Cardiac septum (tissue), 1 donor: ENCODE measurements around the gene CA5A. TPM values are rescaled to one million over a fixed set of nuclear protein-coding genes. Genes with fewer than 3 reads are reported as not detected.

Experiments
- DNase-seq: peaks from one replicate; pipeline ENCODE4 v3.0.0-alpha.2; 2020; ENCODE audit warnings: low spot score
- intact Hi-C: fragments of 100-400 bp; cut with DNase I; formaldehyde crosslinking; loops from one replicate; pipeline ENCODE4 v1.14.0; 2022
- total RNA-seq: library from RNA; stranded (reverse); fragmentation: NEBNext Ultra II Directional; extraction: Animal tissue kit (Norgen Biotek cat#: 25700); gene quantifications from one replicate; pipeline ENCODE4 v1.2.1, GENCODE V29; 2021
- donor health status: DM: no; HTN: no; CAD: no.

CA5A gene
- total RNA-seq, 1 donor from 2014 or later, result not detected

GRCh38 chr16:87856791-87857228, 79.5 kb downstream of the CA5A start:
- DNase-seq, result no peak
- intact Hi-C loops, result no loop called here

GRCh38 chr16:87855852-87856715, 80.2 kb downstream of the CA5A start:
- DNase-seq, result peak; percentile 87
- intact Hi-C loops, result no loop called here

DNA sequence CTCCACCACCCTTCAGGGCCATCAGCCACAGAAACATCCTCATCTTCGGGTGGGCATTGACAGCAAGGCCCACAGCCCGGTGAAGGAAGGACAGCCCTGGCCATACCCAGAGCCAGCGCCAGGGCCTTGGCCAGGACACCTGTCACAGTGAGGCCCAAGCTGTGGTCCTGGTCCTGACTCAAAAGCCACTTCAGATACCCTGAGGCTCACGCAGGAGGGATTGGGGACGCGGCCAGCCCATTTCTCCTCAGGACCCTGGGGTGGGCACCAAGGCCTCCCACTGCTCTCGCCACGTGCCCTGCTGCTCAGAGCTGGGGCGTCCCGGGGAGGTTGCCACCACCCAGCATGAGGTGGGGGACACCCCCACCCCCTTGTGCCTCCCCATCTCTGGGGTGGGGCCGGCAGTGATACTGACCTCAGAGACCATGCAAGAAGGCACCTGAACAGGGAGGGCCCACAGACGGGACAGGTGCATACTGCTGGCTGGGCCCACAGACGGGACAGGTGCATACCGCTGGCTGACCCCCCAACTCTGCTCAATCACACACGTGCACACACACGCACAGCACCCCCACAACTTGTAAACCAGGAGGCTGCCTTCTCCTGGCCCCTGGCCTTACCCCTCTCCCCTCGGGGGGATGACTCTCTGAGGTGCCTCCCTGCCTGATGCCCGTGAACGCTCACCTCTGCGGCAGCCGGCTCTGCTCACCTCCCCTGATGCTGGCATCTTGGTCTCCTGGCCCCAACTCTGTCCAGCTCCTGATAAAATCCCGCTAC, 81.2 kb downstream of the CA5A start:
- intact Hi-C loops, result loop anchor here (5.0 kb wide), 2 partner anchors 52 to 73 kb away; no protein-coding TSS in a partner anchor
- DNase-seq, result no peak

DNA sequence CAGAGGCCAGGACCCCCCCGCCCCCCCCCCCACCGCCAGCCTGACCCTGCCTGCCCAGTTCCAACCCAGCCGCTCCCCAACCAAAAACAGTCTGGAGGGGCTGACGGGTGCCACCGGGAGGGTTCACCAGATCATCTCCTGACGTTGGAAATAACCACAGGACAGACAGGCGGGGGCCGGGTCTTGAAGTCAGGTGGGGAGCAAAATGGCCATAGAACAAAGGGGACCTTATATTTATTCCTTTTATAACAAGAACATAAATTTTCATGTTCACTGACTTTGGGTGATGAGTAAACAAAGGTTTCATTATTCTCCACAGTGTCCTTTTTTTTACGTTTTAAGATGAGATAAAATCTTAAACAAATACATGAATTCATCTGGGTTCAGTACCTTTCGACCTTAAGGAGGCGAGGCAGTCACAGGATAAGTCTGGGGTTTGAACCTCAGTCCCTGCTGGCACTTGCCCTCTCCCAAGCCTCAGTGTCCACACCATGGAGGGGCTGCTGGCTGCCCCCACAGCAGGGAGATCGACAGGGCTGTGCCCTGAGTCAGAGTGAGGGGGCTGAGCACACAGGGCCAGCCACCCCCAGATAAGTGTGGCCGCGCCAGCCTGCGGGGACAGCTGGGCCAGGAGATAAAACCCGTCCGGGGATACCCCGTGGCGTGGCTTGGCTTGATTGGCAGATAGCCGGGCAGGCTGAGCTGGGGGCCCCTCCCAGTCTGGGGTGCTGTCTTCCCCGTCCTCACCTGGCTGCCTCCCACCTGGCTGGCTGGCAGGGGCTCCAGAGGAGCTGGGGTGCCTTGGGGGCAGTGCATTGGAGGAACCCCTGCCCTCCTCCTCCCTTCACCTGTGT, 82.0 kb downstream of the CA5A start:
- no peak for DNase-seq
- intact Hi-C loops, result loop anchor here (5.0 kb wide), 2 partner anchors 53 to 72 kb away; no protein-coding TSS in a partner anchor

DNA sequence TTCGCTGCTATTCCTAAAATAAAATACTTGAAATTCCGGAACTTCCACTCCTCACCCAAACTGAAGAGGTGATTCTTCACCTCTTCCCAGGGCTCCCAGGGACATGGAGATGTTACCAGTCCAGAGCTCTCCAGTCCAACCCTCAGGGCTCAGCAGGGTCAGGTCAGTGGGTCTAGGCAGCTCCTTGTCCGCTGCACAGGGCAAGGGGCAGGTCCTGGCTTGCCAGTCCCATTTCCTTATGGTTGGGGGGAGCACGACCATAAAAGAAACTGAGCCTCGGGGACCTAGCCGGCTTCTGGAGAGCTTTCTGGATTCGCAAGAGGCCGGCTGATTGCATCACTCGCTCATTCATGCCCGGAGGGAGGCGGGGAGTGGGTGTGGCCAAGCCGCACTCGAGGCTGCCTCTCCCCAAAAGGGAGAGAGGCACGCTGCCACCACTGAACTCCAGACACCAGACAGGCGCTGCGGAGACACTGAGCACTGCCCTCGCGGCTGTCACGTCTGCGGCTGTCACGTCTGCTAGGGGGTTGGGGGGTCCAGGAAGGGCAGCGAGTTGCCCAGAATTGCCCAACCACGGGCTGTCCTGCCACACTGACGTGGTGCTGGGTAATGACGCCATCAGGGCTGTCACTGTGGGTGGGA, 82.8 kb downstream of the CA5A start:
- intact Hi-C loops, result loop anchor here (5.0 kb wide), 2 partner anchors 54 to 71 kb away; no protein-coding TSS in a partner anchor

DNA sequence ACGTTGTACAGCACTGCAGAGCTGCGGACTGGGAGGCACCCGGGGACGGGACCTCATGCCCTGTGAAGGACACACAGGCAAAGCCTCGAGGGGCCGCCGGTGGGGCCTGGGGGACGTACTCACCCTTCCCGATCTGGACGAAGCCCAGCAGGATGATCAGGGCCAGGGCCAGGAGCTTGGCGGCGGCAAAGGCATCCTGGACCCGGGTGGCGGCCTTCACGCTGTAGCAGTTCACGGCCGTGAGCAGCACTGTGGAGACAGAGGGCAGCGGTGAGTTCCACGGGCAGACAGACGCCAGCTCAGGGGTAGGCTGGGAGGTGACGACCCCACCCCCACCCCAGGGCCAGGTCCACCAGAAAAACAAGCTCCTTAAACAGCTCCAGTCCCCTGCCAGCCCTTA, 84.7 kb downstream of the CA5A start:
- no peak for DNase-seq
- intact Hi-C loops, result loop anchor here (5.0 kb wide), 2 partner anchors 56 to 69 kb away; no protein-coding TSS in a partner anchor

More for the DNA sequence above, 82.8 kb downstream of the CA5A start:
- DNase-seq, result peak; percentile 98

GRCh38 chr16:87851141-87851587, 85.2 kb downstream of the CA5A start:
- DNase-seq, result no peak
- intact Hi-C loops, result loop anchor here (5.0 kb wide), 2 partner anchors 56 to 69 kb away; no protein-coding TSS in a partner anchor

- peak; percentile 87 for DNase-seq
- intact Hi-C loops, result loop anchor here (5.0 kb wide), 2 partner anchors 57 to 68 kb away; no protein-coding TSS in a partner anchor
Measured at GRCh38 chr16:87850009-87851006, 86.0 kb downstream of the CA5A start.

- DNase-seq, result no peak
- intact Hi-C loops, result loop anchor here (1.0 to 5.0 kb wide), 3 partner anchors 22 to 67 kb away; no protein-coding TSS in a partner anchor
Measured at GRCh38 chr16:87849419-87850008, 86.8 kb downstream of the CA5A start.

GRCh38 chr16:87848676-87849345, 87.5 kb downstream of the CA5A start:
- intact Hi-C loops, result loop anchor here (1.0 kb wide), 1 partner anchor 22 kb away; no protein-coding TSS in a partner anchor
- no peak for DNase-seq

DNA sequence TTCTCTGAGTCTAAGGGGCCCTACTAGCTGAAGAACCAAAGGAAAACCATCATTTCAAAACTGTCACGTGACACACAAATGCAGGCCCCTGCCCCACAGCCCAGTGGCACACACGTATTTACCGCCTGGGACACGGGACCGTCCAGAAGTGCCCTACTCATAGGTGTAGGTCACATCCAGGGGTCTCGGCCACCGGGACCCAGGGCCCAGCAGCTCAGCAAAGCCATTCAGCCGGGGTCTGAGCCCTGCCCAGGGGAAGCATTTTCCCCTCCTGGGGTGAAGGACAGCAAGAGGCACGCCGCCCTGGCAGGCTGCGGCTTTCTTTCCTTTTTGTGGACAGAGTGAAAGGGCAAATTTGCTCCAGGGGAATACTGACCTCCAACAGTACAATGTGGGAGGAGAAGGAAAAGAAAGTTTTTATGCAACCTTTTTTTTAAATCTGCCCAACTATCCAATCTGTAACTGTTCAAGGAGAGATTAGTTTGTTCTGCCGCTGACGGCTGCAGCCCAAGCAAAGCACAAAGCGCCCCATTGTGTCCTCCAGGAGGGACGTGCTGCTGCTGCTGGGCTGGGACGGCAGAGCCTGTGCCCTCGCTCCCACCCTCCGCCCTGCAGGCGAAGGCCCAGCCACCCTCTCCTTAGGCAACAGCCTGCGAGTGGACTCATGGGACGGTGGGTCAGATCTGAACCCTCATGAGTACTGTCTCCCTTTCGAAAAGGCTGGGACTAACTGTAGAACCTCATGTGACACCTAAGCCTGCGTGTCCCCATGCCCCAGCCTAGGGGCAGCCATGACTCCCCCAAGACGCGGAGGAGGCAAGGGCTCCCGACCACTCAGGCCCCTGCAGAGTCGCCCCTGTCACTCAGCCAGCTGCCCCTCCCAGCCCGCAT, 88.3 kb downstream of the CA5A start:
- intact Hi-C loops, result no loop called here
- DNase-seq, result no peak

DNA sequence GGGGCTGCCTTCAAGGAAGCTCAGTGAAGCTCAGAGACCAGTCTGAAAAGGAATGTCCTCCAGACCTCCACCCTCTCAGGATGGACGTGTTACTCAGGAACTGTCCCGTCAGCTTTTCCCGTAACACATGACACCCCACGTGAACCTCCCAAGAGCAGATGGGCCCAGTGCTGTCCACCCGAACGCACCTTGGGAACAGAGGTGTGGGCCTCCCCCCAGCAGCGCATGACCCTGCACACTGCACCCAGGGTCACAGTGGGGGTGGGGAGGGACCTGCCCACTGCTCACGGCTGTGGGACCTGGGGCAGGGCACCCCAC, 88.9 kb downstream of the CA5A start:
- no peak for DNase-seq
- intact Hi-C loops, result no loop called here

DNA sequence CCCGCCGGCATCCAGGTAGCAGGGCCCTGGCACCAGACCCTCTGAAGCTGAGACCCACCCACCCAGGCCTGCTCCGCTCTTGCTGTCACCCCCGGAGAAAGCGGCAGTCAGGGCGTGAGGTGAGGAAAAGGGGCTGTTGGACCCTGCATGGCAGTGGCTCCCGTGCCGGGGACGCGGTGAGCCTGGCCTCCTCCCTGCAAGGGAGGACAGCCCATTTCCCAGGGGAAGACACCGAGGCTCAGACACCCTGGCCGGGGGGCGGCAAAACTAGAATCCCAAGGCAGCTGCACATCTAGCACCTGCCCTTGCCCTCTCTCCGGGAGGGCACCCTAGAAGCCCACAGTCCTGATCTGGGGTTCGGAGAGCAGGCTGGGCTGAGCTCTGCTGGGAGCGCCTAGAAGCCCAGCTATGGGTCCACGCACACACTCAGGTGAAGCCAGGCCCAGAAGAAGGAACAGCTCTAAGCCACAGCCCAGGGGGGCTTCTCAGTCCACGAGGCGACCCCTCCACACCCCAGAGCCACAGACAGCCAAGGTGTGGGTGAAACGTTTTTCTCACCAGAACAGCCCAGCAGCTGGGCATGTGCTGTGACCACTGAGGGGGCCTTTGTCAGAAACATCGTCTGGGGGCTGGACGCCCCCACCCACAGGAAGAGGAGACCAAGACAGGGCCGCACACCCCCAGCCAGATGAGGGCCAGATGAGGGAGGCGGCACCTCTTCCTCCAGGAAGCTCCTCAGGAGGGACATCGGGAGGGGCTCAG, 89.4 kb downstream of the CA5A start:
- DNase-seq, result no peak
- intact Hi-C loops, result no loop called here

GRCh38 chr16:87845807-87846619, 90.3 kb downstream of the CA5A start:
- DNase-seq, result no peak
- intact Hi-C loops, result no loop called here
